Mesenchymal stem cell (in vitro differentiated cells and primary cell): ENCODE results near the gene OGFOD2.

ENCODE experiments used
- DNase-seq: peaks from one replicate; pipeline ENCODE4 v3.0.0-alpha.2; 2013
- H2AFZ ChIP-seq: one replicate; pipeline ENCODE4 v1.6.1; 2013; ENCODE audit warnings: low read depth, mild to moderate bottlenecking, control low read depth, inconsistent platforms, low read length, moderate library complexity
- H2AK5ac ChIP-seq: 2 replicates; pipeline ENCODE4 v1.6.1; 2013; ENCODE audit warnings: low read length, moderate library complexity, mild to moderate bottlenecking, inconsistent platforms; ENCODE audit not compliant: severe bottlenecking
- H2BK120ac ChIP-seq: one replicate; pipeline ENCODE4 v1.6.1; 2013; ENCODE audit warnings: low read depth, mild to moderate bottlenecking, inconsistent platforms, low read length, moderate library complexity
- H2BK12ac ChIP-seq, 2 experiments: one replicate each; pipeline ENCODE4 v1.6.1; 2013; ENCODE audit warnings: inconsistent platforms in 2 of 2, low read length in 2 of 2, mild to moderate bottlenecking in 2 of 2, moderate library complexity in 2 of 2, control low read depth in 1 of 2
- H2BK15ac ChIP-seq: one replicate; pipeline ENCODE4 v1.6.1; 2013; ENCODE audit warnings: mild to moderate bottlenecking, low read depth, inconsistent platforms; ENCODE audit not compliant: poor library complexity, severe bottlenecking
- H2BK5ac ChIP-seq: 2 replicates; pipeline ENCODE4 v1.6.1; 2013; ENCODE audit warnings: low read depth, mild to moderate bottlenecking, low read length, control low read depth, inconsistent platforms; ENCODE audit not compliant: poor library complexity, severe bottlenecking
- H3K14ac ChIP-seq, 2 experiments: one replicate each; pipeline ENCODE4 v1.6.1; 2013; ENCODE audit warnings: inconsistent platforms in 2 of 2, low read length in 2 of 2, control low read depth in 1 of 2, mild to moderate bottlenecking in 1 of 2, moderate library complexity in 1 of 2
- H3K18ac ChIP-seq, 2 experiments: one replicate each; pipeline ENCODE4 v1.6.1; 2013; ENCODE audit warnings: inconsistent platforms in 2 of 2, low read length in 2 of 2, control low read depth in 1 of 2, low read depth in 1 of 2, mild to moderate bottlenecking in 1 of 2
- H3K23ac ChIP-seq, 2 experiments: one replicate each; pipeline ENCODE4 v1.6.1; 2013; ENCODE audit warnings: inconsistent platforms in 2 of 2, low read length in 2 of 2, mild to moderate bottlenecking in 2 of 2, moderate library complexity in 2 of 2, control low read depth in 1 of 2
- H3K27ac ChIP-seq: 2 replicates; pipeline ENCODE4 v1.5.1; 2013; ENCODE audit warnings: mild to moderate bottlenecking, moderate library complexity, low read length, control low read depth, inconsistent platforms; ENCODE audit not compliant: poor library complexity, severe bottlenecking
- H3K27me3 ChIP-seq, 2 experiments: 2 replicates each; pipeline versions ENCODE4 v1.6.1 to v1.7.0; 2013; ENCODE audit warnings: low read length in 2 of 2, mild to moderate bottlenecking in 2 of 2, moderate library complexity in 2 of 2, control low read depth in 1 of 2, inconsistent platforms in 1 of 2; ENCODE audit not compliant: control insufficient read depth in 1 of 2, insufficient read depth in 1 of 2
- H3K36me3 ChIP-seq, 2 experiments: 2 replicates each; pipeline versions ENCODE4 v1.6.1 to v1.7.0; 2013; ENCODE audit warnings: low read length in 2 of 2, control low read depth in 1 of 2, inconsistent platforms in 1 of 2, low read depth in 1 of 2, mild to moderate bottlenecking in 1 of 2; ENCODE audit not compliant: insufficient read depth in 2 of 2, control insufficient read depth in 1 of 2
- H3K4ac ChIP-seq, 2 experiments: one replicate each; pipeline ENCODE4 v1.6.1; 2013; ENCODE audit warnings: inconsistent platforms in 2 of 2, low read length in 2 of 2, mild to moderate bottlenecking in 2 of 2, moderate library complexity in 2 of 2, control low read depth in 1 of 2, low read depth in 1 of 2
- H3K4me1 ChIP-seq: 2 replicates; pipeline ENCODE4 v1.6.1; 2013; ENCODE audit warnings: low read depth, low read length, control low read depth; ENCODE audit not compliant: control insufficient read depth, insufficient read depth
- H3K4me2 ChIP-seq: 2 replicates; pipeline ENCODE4 v1.6.1; 2013; ENCODE audit warnings: low read length, mild to moderate bottlenecking, inconsistent platforms; ENCODE audit not compliant: poor library complexity, severe bottlenecking
- H3K4me3 ChIP-seq, 2 experiments: 2 replicates each; pipeline versions ENCODE4 v1.5.1 to v1.7.0; 2013; ENCODE audit warnings: low read length in 2 of 2, mild to moderate bottlenecking in 2 of 2, control low read depth in 1 of 2, low read depth in 1 of 2; ENCODE audit not compliant: insufficient read depth in 1 of 2
- H3K79me1 ChIP-seq: replicated peaks from 2 replicates; pipeline ENCODE4 v1.6.1; 2013; ENCODE audit warnings: mild to moderate bottlenecking, control low read depth, low read length, inconsistent platforms; ENCODE audit not compliant: poor library complexity, severe bottlenecking
- H3K9ac ChIP-seq: 2 replicates; pipeline ENCODE4 v1.7.0; 2013; ENCODE audit warnings: mild to moderate bottlenecking, low read length, moderate library complexity
- H3K9me3 ChIP-seq: 2 replicates; pipeline ENCODE4 v1.7.0; 2013; ENCODE audit warnings: mild to moderate bottlenecking, low read length; ENCODE audit not compliant: control insufficient read depth
- H4K8ac ChIP-seq: one replicate; pipeline ENCODE4 v1.6.1; 2013; ENCODE audit warnings: inconsistent platforms, mild to moderate bottlenecking, low read length, moderate library complexity
- H4K91ac ChIP-seq: one replicate; pipeline ENCODE4 v1.6.1; 2013; ENCODE audit warnings: mild to moderate bottlenecking, low read length, inconsistent platforms
- WGBS: methylation state at CpG from one replicate; pipeline ENCODE4 v1.1.7; 2013; ENCODE audit warnings: mixed read lengths; 5-methylcytosine and 5-hydroxymethylcytosine counted together

Gene OGFOD2

GRCh38 chr12:122951406-122951805 lies 23.6 kb upstream of the OGFOD2 start:
- H3K9ac ChIP-seq = peak overlapping the region; percentile 41
- H3K36me3 ChIP-seq = peaks cover 0 to 19% of the 10 kb centered on the region in 2 experiments
- 63% methylated on average over 9 of the region's 9 CpGs for WGBS
- no peak overlapping the region for H3K23ac ChIP-seq
- H2AK5ac ChIP-seq = no peak overlapping the region
- H3K4ac ChIP-seq = no peak overlapping the region
- H3K79me1 ChIP-seq = peaks cover 18% of the 10 kb centered on the region
- H3K4me2 ChIP-seq = no peak overlapping the region
- DNase-seq = peak; percentile 60
- no peak overlapping the region for H3K14ac ChIP-seq
- H3K18ac ChIP-seq = no peak overlapping the region
- H3K4me3 ChIP-seq = no peak overlapping the region
- H3K4me1 ChIP-seq = peaks cover 27% of the 10 kb centered on the region
- H4K91ac ChIP-seq = no peak overlapping the region
- H2AFZ ChIP-seq = no peak overlapping the region
- H2BK5ac ChIP-seq = no peak overlapping the region
- H3K9me3 ChIP-seq = no peaks in the 10 kb centered on the region
- H4K8ac ChIP-seq = no peak overlapping the region
- peak overlapping the region; percentile 30 for H2BK15ac ChIP-seq
- peak overlapping the region in 1 of 2 experiments; percentile 75 for H2BK12ac ChIP-seq
- no peak overlapping the region for H2BK120ac ChIP-seq
- H3K27ac ChIP-seq = no peak overlapping the region
- no peaks in the 10 kb centered on the region for H3K27me3 ChIP-seq

GRCh38 chr12:122951979-122952892 lies 22.8 kb upstream of the OGFOD2 start:
- DNase-seq = peak; percentile 77
- Histone ChIP-seq H3K4ac (no peak overlapping the region), H2BK12ac (peak overlapping the region in 1 of 2 experiments; percentile 6), H3K9me3 (no peaks in the 10 kb centered on the region), H3K4me2 (no peak overlapping the region), H3K27ac (no peak overlapping the region), H3K9ac (peak overlapping the region; percentile 41), H2BK5ac (no peak overlapping the region), H3K18ac (no peak overlapping the region), H3K4me1 (peaks cover 19% of the 10 kb centered on the region), H2BK120ac (no peak overlapping the region), H2AFZ (no peak overlapping the region), H3K79me1 (peaks cover 18% of the 10 kb centered on the region), H2AK5ac (no peak overlapping the region), H2BK15ac (no peak overlapping the region), H3K27me3 (no peaks in the 10 kb centered on the region), H4K8ac (no peak overlapping the region), H4K91ac (no peak overlapping the region), H3K14ac (no peak overlapping the region), H3K36me3 (peaks cover 2 to 20% of the 10 kb centered on the region in 2 experiments), H3K4me3 (no peak overlapping the region), H3K23ac (no peak overlapping the region)
- WGBS = 73% methylated on average over 12 of the region's 12 CpGs

GRCh38 chr12:122955156-122955555 lies 19.9 kb upstream of the OGFOD2 start:
- Histone ChIP-seq H3K4me3 (no peak overlapping the region), H3K4me1 (peaks cover 17% of the 10 kb centered on the region), H3K18ac (no peak overlapping the region), H3K9ac (no peak overlapping the region), H4K91ac (no peak overlapping the region), H2AFZ (no peak overlapping the region), H3K4ac (no peak overlapping the region), H3K79me1 (peaks cover 10% of the 10 kb centered on the region), H3K14ac (no peak overlapping the region), H2BK15ac (no peak overlapping the region), H2BK5ac (no peak overlapping the region), H4K8ac (peak overlapping the region; percentile 2), H3K27me3 (no peaks in the 10 kb centered on the region), H2BK12ac (no peak overlapping the region), H3K36me3 (peaks cover 15 to 19% of the 10 kb centered on the region in 2 experiments), H2AK5ac (no peak overlapping the region), H2BK120ac (no peak overlapping the region), H3K23ac (peak overlapping the region in 1 of 2 experiments; percentile 59), H3K27ac (no peak overlapping the region), H3K9me3 (no peaks in the 10 kb centered on the region), H3K4me2 (no peak overlapping the region)
- 66% methylated on average over 8 of the region's 8 CpGs for WGBS
- DNase-seq = no peak

- peaks cover 10% of the 10 kb centered on the region for H3K79me1 ChIP-seq
- H3K4me2 ChIP-seq = no peak overlapping the region
- no peaks in the 10 kb centered on the region for H3K9me3 ChIP-seq
- no peak overlapping the region for H3K23ac ChIP-seq
- H4K8ac ChIP-seq = no peak overlapping the region
- peaks cover 14% of the 10 kb centered on the region for H3K4me1 ChIP-seq
- no peak overlapping the region for H2AFZ ChIP-seq
- H3K4me3 ChIP-seq = no peak overlapping the region
- no peak overlapping the region for H4K91ac ChIP-seq
- H3K4ac ChIP-seq = no peak overlapping the region
- no peak overlapping the region for H2BK120ac ChIP-seq
- 84% methylated on average over 2 of the region's 2 CpGs for WGBS
- H3K9ac ChIP-seq = no peak overlapping the region
- no peak overlapping the region for H2BK15ac ChIP-seq
- no peak overlapping the region for H3K27ac ChIP-seq
- H3K27me3 ChIP-seq = no peaks in the 10 kb centered on the region
- DNase-seq = no peak
- no peak overlapping the region for H3K14ac ChIP-seq
- H2BK5ac ChIP-seq = no peak overlapping the region
- H3K18ac ChIP-seq = no peak overlapping the region
- no peak overlapping the region for H2BK12ac ChIP-seq
- no peak overlapping the region for H2AK5ac ChIP-seq
- H3K36me3 ChIP-seq = peaks cover 16 to 17% of the 10 kb centered on the region in 2 experiments
Observed at GRCh38 chr12:122956035-122956434, 19.0 kb upstream of the OGFOD2 start.
